ENCODE results near the gene SLC22A1.
"Not testable (repeated sequence)": the region's sequence is repeated elsewhere in the genome, so short reads cannot be mapped to it uniquely, and the experiment has no call there.

SLC22A1 gene

GRCh38 chr6:160137989-160138835 is 16.6 kb downstream of the SLC22A1 start:
- DNase-seq (ENCODE audit: low read depth in 2 of 2), result peak; percentile 15 to 50

GRCh38 chr6:160138839-160139419 is 17.3 kb downstream of the SLC22A1 start:
- no peak for DNase-seq (ENCODE audit: low read depth in 2 of 2)

GRCh38 chr6:160139420-160139851 is 17.8 kb downstream of the SLC22A1 start:
- no peak for DNase-seq (ENCODE audit: low read depth in 2 of 2)

GRCh38 chr6:160140493-160140892 is 18.9 kb downstream of the SLC22A1 start:
- not testable (repeated sequence) for DNase-seq (ENCODE audit: low read depth in 2 of 2)

GRCh38 chr6:160141001-160141726 is 19.5 kb downstream of the SLC22A1 start:
- DNase-seq (ENCODE audit: low read depth in 2 of 2), result no peak

- DNase-seq (ENCODE audit: low read depth in 2 of 2), result no peak
Observed at GRCh38 chr6:160142115-160142715, 20.6 kb downstream of the SLC22A1 start.

GRCh38 chr6:160146454-160147145 is 25.0 kb downstream of the SLC22A1 start:
- DNase-seq (ENCODE audit: low read depth in 2 of 2), result no peak

GRCh38 chr6:160147146-160147536 is 25.5 kb downstream of the SLC22A1 start:
- DNase-seq (ENCODE audit: low read depth in 2 of 2), result no peak

- no peak for DNase-seq (ENCODE audit: low read depth in 2 of 2)
Observed at GRCh38 chr6:160154471-160154870, 32.9 kb downstream of the SLC22A1 start.

GRCh38 chr6:160156842-160157241 is 35.2 kb downstream of the SLC22A1 start:
- no peak for DNase-seq (ENCODE audit: low read depth in 2 of 2)

- no peak for DNase-seq (ENCODE audit: low read depth in 2 of 2)
Observed at GRCh38 chr6:160160450-160160849, 38.8 kb downstream of the SLC22A1 start.

GRCh38 chr6:160160929-160161646 is 39.5 kb downstream of the SLC22A1 start:
- no peak for DNase-seq (ENCODE audit: low read depth in 2 of 2)

- DNase-seq (ENCODE audit: low read depth in 2 of 2), result no peak
Observed at GRCh38 chr6:160161647-160161986, 40.0 kb downstream of the SLC22A1 start.

GRCh38 chr6:160162030-160162566 is 40.5 kb downstream of the SLC22A1 start:
- DNase-seq (ENCODE audit: low read depth in 2 of 2), result no peak

- no peak for DNase-seq (ENCODE audit: low read depth in 2 of 2)
Observed at GRCh38 chr6:160163425-160163824, 41.8 kb downstream of the SLC22A1 start.

- no peak for DNase-seq (ENCODE audit: low read depth in 2 of 2)
Observed at GRCh38 chr6:160163912-160164311, 42.3 kb downstream of the SLC22A1 start.

- DNase-seq (ENCODE audit: low read depth in 2 of 2), result not testable (repeated sequence)
Observed at GRCh38 chr6:160165928-160166327, 44.3 kb downstream of the SLC22A1 start.

GRCh38 chr6:160167604-160168399 is 46.2 kb downstream of the SLC22A1 start:
- no peak for DNase-seq (ENCODE audit: low read depth in 2 of 2)

- no peak for DNase-seq (ENCODE audit: low read depth in 2 of 2)
Observed at GRCh38 chr6:160170018-160170680, 48.5 kb downstream of the SLC22A1 start.

All from stimulated activated CD4-positive, alpha-beta T cell treated with anti-CD3 and anti-CD28 coated beads, Interleukin-12 subunit alpha, Interleukin-12 subunit beta, amount 100 ng/mL, for 24 hours (primary cell).